HL-60 (cell line): ENCODE data around the gene COL20A1.
"Not testable (repeated sequence)": the region's sequence is repeated elsewhere in the genome, so short reads cannot be mapped to it uniquely, and the experiment has no call there.

Source experiments
- GABPA ChIP-seq: IDR thresholded peaks from 2 replicates; pipeline ENCODE4 v1.6.1; 2012; ENCODE audit warnings: low read depth
- POLR2AphosphoS5 ChIP-seq: IDR thresholded peaks from 2 replicates; pipeline ENCODE4 v1.6.1; 2012; ENCODE audit warnings: low read depth
- REST ChIP-seq: IDR thresholded peaks from 2 replicates; pipeline ENCODE4 v1.6.1; 2012; ENCODE audit warnings: low read depth; ENCODE audit not compliant: insufficient replicate concordance
- TF ChIP-seq, protein P1 (sequence below): IDR thresholded peaks from one replicate; pipeline ENCODE4 v1.5.1; 2011; ENCODE audit warnings: low read length, control low read depth, inconsistent platforms; ENCODE audit not compliant: insufficient read depth

DNA sequence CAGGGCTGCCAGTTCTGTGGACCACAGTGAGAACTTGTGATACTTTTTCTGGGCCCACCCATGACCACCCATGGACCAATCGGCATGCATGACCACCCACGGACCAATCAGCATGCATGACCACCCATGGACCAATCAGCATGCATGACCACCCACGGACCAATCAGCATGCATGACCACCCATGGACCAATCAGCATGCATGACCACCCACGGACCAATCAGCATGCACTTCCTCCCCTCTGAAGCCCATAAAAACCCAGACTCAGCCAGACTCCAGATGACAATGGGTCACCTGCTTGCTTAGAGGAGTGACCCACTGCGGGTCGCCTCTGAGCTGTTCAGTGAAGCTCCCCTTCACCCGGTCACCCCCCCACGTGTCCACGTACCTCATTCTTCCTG, 86.9 kb downstream of the COL20A1 start:
- TF ChIP-seq, protein P1, sequence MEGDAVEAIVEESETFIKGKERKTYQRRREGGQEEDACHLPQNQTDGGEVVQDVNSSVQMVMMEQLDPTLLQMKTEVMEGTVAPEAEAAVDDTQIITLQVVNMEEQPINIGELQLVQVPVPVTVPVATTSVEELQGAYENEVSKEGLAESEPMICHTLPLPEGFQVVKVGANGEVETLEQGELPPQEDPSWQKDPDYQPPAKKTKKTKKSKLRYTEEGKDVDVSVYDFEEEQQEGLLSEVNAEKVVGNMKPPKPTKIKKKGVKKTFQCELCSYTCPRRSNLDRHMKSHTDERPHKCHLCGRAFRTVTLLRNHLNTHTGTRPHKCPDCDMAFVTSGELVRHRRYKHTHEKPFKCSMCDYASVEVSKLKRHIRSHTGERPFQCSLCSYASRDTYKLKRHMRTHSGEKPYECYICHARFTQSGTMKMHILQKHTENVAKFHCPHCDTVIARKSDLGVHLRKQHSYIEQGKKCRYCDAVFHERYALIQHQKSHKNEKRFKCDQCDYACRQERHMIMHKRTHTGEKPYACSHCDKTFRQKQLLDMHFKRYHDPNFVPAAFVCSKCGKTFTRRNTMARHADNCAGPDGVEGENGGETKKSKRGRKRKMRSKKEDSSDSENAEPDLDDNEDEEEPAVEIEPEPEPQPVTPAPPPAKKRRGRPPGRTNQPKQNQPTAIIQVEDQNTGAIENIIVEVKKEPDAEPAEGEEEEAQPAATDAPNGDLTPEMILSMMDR, result not testable (repeated sequence)
- not testable (repeated sequence) for TF ChIP-seq REST, GABPA, POLR2AphosphoS5
